ENCODE data around the gene SORD.

SORD gene

GRCh38 chr15:45118131-45118588, 95.2 kb downstream of the SORD start:
- peak; percentile 93 for DNase-seq

- DNase-seq: no peak
Measured at GRCh38 chr15:45118996-45119395, 96.0 kb downstream of the SORD start.

GRCh38 chr15:45120081-45120972, 97.3 kb downstream of the SORD start:
- DNase-seq: no peak

- no peak for DNase-seq
Measured at GRCh38 chr15:45121020-45121419, 98.0 kb downstream of the SORD start.

- no peak for DNase-seq
Measured at GRCh38 chr15:45121706-45122417, 98.9 kb downstream of the SORD start.

- no peak for DNase-seq
Measured at GRCh38 chr15:45122719-45123118, 99.7 kb downstream of the SORD start.

GRCh38 chr15:45123397-45123796, 100.4 kb downstream of the SORD start:
- no peak for DNase-seq

- no peak for DNase-seq
Measured at GRCh38 chr15:45126535-45127158, 103.7 kb downstream of the SORD start.

Measured in right hindlimb (tissue), 1 donor.